Fibroblast of peridontal ligament (primary cell): ENCODE data around the gene LENEP.

Experiments
- DNase-seq: peaks from one replicate; pipeline ENCODE4 v3.0.0-alpha.2; 2010; ENCODE audit errors: extremely low read depth

LENEP gene

GRCh38 chr1:155026154-155026553, 32.8 kb downstream of the LENEP start:
- no peak for DNase-seq

DNA sequence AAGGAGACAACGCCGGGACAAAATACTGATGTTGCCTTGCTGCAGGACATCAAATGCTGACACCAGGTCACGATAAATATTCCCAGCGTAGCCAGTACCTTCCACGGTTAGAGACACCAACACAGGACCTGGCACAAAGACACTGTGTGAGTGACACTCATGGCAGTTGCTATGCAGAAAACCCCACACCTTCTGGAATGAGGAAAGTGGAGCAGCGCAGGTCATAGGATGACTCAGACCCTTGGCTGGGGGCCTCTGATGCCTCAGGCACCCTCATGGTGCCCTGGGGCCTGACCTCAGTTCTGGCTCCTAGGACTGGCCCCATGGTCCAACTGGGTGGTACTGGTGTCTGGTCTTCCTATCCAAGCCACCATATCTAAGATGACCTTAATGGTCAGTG, 33.2 kb downstream of the LENEP start:
- DNase-seq = no peak

- DNase-seq = no peak
Measured at GRCh38 chr1:155029513-155030242, 36.3 kb downstream of the LENEP start.

DNA sequence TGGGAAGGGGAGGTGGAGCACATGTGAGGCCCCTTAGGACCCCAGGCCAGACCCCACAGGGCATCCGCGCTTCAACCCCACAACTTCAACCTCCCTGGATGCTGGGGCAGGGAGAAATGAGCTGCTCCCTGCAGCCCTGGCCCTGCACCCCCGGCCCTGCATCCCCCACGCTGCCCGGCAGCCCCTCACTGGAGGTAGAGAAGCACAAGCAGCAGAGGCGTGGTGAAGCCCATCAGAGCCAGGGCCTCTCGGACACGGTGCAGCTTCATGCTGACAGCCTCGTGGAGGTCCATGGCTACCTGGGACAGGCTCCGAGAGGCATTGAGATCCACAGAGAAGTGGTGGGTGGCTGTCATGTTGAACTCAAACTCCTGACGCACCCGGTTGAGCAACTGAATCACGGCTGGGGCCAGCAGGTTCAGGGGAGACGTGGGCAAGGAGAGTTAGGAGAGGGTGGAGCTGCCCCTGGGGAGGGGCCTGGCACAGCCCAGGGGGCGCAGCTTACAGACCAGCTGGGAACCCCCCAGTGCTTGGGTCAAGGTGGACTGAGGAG, 36.9 kb downstream of the LENEP start:
- DNase-seq = no peak

GRCh38 chr1:155030899-155031298, 37.5 kb downstream of the LENEP start:
- DNase-seq = no peak

- no peak for DNase-seq
Measured at GRCh38 chr1:155032886-155033285, 39.5 kb downstream of the LENEP start.

- no peak for DNase-seq
Measured at GRCh38 chr1:155033524-155033923, 40.1 kb downstream of the LENEP start, which contains the start of the genes DCST1 and DCST2. TSS of gene DCST1 (plus strand) at chr1:155033824. CDS start at chr1:155034037, 213 bp downstream. TSS of gene DCST2 (minus strand) at chr1:155033781. CDS start at chr1:155033701, 80 bp downstream.

GRCh38 chr1:155034318-155035208, 41.2 kb downstream of the LENEP start:
- no peak for DNase-seq

- no peak for DNase-seq
Measured at GRCh38 chr1:155035936-155036335, 42.5 kb downstream of the LENEP start.

GRCh38 chr1:155037043-155037442, 43.7 kb downstream of the LENEP start:
- no peak for DNase-seq

DNA sequence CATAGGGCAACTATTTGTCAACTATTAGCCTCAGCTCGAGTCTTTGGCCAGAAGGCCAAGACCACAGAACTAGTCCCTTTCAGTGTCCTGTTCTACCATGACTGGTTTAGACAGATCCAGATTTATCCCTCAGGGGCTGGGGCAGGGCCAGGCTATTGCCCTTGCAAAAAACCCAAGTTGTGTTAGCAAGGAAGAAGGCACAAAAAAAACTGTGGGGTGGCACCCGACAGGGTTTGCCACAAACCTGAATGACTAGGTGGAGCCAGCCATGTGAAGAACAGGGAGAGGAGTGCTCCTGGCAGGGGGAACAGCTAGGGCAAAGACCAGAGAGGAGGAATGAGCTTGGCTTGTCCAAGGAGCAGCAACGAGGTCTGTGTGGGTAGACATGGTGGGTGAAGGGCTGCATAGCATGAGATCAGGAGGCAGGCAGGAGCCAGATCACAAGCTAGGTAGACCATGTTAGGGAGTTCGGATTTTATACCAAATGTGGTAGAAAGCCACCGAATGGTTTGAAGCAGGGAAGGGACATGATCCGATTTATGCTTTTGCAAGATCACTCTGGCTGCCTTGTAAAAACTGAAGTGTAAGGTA, 44.6 kb downstream of the LENEP start:
- DNase-seq = no peak

DNA sequence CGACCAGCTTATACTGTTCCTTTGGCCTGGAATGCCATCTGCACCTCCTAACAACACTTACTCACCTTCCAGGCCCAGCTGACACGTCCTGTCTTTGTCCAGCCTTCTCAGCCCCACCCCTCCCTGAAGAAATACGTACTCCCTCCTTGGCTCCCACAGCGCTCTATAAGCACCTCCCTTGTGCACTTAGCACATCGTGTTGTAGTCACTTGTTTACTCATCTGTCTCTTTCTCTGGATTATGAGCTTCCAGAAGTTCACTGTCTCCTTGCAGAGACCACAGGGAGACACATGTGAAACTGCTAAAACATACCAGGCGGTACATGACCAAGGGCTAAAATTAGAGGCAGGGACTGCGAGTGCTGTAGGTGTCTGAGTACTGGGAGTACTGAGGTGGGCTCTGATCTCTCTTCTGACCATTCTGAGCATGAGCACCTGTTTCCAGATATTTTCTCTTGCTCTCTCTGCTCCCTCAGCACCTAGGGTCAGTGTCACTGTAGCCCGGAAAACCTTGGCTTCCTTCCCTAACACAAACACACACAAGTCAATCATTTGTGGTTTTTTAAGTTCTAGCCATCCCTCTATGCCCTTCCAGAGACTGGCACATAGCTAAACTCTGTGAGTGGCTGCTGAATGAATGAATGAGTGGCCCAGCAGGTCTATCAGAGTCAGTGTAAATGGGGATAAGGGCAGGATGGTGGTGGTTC, 45.4 kb downstream of the LENEP start:
- DNase-seq = no peak

DNA sequence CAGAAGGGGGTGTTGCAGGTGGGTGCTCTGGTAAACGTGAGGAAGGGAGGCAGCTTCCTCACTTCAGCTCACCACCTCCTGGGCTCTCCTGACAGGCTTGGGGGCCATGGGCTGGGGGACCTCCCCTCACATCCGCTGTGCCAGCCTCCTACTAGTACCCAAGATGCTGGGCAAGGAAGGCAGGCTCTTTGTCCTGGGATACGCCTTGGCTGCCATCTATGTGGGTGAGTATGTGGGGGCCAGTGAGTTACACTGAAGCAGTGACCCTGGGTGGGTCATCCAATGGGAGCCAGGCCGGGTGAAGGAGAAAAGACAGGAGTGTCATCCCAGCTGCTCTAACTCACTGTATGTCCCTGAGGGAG, 45.9 kb downstream of the LENEP start:
- DNase-seq = no peak

DNA sequence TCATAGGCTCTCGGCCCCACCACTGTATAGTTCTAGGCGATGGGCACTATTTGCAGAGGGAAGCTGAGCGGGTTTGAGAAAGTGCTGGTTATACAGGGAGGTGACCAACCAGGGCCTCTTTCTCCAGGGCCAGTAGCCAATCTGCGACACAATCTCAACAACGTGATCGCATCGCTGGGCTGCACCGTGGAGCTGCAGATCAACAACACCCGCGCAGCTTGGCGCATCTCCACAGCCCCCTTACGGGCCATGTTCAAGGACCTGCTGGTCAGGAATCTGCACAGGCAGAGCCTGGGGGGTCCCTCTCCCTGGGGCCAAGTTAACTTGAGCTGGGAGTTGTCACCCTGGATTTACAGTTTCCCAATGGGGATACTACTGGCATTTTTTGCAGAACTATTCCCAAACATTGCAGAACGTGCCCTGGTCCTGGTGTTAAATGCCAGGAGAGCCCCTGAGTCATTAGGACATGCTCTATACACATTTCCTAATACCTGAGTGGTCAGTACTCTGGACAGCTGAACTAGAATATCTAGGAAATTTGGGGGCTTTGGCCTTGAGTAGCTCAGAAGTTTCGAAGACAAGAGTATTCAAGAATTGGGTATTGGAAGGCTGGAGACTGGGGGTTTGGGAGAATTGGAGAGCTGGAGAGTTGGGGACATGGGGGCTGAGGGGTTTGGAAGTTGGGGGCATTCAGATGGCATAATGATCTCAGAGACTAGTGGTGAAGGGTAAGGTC, 47.1 kb downstream of the LENEP start:
- no peak for DNase-seq

GRCh38 chr1:155042789-155043188, 49.4 kb downstream of the LENEP start:
- no peak for DNase-seq

DNA sequence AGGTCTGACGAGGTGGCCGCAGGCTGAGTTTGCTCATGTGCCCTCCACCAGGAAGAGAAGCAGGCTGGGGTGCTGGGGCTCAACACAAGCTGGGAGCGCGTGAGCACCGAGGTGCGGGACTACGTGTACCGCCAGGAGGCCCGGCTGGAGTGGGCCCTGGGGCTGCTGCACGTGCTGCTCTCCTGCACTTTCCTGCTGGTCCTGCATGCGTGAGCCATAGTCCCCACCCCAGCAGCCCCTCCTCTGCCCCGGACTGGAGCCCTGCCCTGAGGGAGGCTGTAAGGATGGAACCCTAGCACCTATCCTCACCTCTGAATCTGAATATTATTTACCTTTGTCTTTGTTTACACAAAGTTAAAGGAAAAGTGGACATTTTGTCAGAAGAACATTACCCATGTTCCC, 49.9 kb downstream of the LENEP start:
- no peak for DNase-seq

- no peak for DNase-seq
Measured at GRCh38 chr1:155043793-155044192, 50.4 kb downstream of the LENEP start.
